GM15510 (cell line): ENCODE measurements around the gene ZNF74.

Experiments used
- POLR2A ChIP-seq: IDR thresholded peaks from 3 replicates; pipeline ENCODE4 v1.6.1; 2011; ENCODE audit warnings: borderline replicate concordance; ENCODE audit not compliant: insufficient read length; ENCODE audit errors: extremely low read depth

Gene ZNF74

DNA sequence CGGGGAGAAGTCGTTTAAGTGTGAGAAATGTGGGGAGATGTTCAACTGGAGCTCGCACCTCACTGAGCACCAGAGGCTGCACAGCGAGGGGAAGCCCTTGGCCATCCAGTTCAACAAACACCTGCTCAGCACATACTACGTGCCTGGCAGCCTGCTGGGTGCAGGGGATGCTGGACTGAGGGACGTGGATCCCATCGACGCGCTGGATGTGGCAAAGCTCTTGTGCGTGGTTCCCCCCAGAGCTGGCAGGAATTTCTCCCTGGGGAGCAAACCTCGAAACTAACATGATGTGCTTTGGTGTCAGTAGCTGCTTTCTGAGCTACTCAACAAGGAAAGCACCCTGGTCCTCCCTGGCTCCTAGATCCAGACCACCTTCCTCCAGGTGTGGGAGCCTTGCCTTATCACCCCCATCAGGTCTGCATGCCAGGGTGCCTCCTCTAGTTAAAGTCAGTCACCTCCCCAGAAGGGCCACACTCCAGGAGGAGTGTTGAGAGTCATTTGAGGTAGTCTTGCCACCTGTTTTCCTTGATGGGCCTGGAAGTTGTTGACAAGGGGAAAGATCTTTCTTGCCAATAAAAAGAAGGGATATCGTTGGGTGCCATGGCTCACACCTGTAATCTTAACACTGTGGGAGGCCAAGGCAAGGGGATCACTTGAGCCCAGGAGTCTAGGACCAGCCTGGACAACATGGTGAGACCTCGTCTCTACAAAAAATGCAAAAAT, 12.9 kb downstream of the ZNF74 start:
- no peak for TF ChIP-seq POLR2A

DNA sequence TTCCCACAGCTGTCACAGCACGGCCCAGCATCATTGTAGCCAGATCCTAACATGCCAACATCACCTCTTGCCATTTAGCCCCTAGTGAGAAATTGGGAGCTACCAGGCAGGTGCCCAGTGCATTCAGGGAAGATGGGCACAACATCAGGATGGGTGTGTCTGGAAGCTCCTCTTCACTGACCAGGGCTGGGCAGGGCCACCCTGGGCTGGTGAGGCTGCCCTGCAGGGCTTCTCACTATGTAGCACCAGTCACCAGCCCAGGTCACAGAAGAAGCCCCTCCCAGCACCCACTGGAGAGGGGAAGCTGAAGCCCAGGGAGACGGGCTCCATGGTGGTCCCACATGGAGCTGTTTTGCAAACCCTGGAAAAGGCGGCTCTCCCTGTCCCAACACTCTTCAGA, 13.9 kb downstream of the ZNF74 start:
- TF ChIP-seq POLR2A: no peak

DNA sequence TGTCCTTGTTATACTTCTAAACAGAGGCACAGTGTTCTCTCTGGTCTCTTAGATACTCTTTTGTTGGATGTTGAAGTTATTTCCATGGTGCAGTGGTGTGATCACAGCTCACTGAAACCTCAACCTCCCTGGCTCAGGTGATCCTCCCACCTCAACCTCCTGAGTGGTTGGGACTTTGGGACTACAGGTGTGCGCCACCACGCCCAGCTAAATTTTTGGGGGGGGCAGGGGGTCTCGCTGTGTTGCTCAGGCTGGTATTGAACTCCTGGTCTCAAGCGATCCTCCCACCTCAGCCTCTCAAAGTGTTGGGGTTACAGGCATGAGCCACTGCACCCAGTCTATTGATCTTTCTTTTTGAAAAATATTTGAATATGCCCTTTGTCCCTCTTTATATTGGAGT, 14.9 kb downstream of the ZNF74 start:
- TF ChIP-seq POLR2A: no peak

DNA sequence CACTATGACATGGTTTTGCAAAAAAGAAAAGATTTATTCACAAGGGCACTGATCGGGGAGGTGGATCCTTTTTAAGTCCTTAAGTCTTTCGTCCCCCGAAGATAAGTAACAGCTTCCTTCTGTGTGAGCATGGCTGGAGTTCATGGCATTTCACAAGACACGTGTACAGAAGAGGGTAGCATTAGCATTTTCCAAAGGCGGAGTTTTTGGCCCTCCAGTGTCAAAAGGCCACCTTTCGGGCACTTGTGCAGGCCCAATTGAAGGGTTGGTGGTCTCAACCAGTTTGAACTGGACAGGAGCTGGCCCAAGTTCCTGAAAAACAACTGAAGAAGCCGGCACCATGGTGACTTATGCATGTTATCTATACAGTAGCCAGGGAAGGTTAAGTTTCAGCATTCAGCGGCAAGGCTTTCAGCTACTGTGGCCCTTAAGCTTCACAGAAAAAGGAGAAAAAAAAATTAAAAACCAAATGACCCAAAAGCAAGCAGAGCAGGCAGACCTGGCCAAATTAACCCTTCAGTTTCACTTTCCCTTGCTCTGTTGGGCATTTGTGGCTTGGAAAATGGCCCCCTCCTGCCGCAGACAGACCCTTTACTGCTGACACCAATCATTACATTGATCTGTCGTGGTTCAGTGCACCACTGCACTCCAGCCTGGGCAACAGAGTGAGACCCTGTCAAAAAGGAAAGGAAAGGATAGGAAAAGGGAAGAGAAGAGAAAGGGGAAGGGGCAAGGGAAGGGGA, 18.7 kb downstream of the ZNF74 start:
- TF ChIP-seq POLR2A: no peak

DNA sequence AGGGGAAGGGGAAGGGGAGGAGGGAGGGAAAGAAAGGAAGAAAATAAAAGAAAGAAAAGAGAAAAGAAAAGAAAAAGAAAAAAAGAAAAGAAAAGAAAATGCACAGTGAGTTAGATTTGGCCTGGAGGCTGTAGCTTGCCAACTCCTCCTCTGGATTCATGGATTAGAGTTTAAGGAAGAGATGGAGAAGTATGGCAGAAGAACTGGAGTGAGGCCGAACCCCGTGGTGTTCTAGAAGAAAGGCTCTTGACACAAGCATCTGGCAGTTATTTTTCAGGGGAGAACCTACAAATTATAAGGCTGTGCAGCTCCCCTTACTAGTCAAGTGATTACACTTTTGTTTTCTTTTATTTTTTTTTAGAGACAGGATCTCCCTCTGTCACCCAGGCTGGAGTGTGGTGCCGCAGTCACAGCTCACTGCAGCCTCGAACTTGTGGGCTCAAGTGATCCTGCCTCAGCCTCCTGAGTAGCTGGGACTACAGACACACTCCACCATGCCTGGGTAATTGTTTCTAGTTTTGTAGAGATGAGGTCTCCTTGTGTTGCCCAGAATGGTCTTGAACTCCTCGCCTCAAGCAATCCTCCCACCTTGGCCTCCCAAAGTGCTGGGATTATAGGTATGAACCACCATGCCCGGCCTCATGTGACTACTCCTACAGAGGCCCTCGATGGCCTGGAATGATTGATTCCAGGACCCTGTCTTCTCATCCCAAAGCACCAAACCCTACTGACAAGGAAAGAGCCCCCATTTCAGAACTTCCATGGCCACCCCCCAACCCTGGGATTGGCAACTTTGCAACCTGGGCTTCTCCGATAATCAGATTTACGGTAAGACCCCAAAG, 19.5 kb downstream of the ZNF74 start:
- no peak for TF ChIP-seq POLR2A

DNA sequence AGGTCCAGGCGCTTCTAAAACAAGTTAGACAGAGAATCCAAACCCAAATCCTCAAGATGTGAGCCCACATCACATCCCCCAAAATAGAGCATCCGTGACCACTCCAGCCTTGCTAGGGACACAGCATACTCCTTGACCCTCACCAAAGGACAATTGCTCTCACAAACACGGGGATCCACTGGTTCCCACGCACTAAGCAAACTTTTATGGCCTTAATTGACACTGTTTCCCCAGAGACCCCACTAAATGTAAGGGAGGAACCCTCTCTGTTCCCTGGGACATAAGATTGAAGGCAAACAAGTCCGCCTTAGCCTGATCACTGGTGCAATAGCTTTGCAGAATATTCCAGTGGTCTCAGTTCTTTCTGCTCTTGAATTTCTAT, 20.1 kb downstream of the ZNF74 start:
- no peak for TF ChIP-seq POLR2A

DNA sequence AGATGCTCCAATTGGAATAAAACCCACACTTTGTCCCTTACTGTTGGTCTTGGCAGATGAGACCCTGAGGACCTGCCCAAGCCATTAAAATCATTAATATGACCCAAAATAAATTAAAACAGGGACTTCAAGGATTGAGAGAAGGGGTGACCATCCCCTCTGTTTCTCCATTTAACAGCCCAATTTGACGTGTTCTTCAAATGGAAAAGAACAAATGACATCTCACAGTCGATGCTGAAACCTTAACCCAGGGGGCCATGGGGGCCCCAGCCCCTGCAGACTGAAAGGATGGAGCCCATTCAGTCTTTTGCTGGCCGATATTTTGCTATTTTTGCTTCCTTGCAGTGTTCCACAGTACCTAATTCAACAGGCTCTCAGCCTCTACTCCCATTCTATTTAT, 20.5 kb downstream of the ZNF74 start:
- TF ChIP-seq POLR2A: no peak

DNA sequence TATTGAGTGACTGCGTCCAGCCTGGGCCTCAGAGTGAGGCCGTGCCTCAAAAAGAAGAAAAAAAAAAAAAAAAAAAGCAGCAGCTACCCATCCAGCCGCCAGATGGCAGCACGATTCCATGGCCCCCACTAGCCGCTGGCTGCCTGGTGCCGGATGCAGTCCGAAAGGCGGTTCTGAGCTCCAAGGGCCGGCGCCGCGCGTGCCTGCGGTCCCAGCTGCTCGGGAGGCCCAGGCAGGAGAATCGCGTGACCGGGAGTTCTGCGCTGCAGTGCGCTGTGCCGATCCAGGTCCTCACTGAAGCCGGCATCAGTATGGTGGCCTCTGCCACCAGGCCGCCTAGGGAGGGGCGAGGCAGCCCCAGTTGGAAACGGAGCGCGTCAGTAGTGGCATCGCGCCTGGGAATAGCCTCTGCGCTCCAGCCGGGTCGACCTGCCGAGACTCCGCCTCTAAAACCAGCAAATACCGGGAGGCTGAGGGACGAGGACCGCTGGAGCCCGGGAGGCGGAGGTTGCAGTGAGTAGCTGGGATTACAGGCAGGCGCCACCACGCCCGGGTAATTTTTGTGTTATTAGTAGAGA, 24.3 kb downstream of the ZNF74 start:
- no peak for TF ChIP-seq POLR2A

DNA sequence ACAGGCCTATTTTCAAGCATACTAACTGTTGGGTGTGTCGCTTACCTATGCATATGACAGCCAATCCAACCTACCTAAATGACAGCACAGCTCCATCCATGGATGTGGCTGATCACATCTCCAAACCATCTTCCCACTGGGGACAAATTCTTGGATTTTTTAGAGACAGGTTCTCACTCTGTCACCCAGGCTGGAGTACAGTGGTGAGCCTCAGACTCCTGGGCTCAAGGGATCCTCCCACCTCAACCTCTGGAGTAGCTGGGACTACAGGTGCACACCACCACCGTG, 25.7 kb downstream of the ZNF74 start:
- no peak for TF ChIP-seq POLR2A

DNA sequence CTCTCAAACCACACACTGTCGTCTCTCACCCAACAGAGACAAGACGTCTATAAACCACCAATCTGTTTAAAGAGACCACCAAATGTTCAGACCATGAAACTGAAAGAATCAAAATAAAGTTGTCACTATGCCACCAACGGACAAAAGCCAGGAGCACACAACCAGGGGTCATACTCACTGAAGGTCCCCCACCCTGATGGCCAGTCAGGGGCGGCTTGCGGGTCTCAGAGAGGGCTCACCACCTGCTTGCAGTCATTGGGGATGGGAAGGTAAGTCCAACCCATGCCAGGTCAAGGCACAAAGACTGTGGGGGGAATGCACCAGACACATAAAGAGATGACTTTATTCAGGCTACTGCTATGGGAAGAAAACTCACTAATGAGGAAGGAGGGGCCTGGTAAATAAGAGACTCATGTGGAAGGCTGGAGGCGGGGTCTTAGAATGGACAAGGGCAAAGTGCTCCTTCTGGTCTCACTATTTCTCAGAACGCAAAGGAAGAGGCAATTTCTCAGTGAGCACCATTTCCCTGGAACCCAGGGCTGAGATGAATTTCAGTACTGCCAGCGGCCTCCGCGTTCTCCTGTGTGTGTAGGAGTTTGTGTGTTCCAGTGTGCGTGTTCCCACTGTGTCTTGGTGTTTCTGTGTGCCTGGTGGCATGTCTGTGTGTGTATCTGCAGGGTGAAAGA, 26.3 kb downstream of the ZNF74 start:
- TF ChIP-seq POLR2A: no peak

DNA sequence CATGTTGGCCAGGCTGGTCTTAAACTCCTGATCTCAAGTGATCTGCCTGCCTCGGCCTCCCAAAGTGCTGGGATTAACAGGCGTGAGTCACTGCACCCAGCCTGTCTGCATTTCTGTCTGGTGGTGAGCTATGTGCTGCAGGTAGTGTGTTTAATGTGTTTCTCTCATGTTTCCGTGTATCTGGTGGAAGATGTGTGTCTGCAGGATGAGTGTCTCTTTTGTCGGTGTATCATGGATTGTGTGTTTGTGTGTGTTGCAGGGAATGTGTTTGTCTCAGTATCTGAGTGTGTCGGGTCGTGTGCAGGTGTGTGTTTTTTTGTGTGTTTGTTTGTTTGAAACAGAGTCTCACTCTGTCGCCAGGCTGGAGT, 27.5 kb downstream of the ZNF74 start:
- no peak for TF ChIP-seq POLR2A

DNA sequence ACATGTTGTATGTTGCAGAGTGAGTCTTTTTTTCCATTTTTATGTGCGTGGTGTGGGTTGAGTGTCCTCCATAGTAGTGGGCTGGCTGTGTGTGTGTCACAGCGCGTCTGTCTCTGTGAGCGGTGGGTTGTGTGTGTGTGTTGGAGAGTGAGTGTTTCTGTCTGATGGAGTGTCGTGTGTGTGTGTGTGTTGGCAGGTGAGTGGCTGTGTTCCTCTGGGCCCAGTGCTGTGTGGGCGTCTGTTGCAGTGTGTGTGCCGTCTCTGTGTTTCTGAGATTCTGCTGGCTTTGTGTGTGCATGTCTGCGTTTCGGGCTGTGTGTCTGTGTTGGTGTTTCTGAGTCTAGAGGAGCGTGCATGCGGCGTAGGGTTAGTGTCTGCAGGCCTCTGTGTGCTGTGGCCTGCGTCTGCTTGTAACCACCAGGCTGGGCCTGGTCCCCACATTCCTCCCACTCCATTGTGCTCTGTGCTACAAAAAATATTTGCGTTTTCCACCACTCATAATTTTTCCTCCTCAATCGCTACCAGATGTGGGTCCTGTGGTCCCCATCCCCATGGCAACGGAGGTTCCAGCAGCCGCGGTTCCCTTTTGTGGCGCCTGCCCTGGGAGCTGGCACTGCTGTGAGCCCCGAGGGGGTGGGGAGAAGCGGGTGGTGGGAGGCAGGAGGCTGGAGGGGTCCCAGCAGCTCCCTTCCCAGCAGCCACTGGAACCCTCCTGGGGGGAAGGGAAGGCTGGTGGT, 28.5 kb downstream of the ZNF74 start:
- no peak for TF ChIP-seq POLR2A

DNA sequence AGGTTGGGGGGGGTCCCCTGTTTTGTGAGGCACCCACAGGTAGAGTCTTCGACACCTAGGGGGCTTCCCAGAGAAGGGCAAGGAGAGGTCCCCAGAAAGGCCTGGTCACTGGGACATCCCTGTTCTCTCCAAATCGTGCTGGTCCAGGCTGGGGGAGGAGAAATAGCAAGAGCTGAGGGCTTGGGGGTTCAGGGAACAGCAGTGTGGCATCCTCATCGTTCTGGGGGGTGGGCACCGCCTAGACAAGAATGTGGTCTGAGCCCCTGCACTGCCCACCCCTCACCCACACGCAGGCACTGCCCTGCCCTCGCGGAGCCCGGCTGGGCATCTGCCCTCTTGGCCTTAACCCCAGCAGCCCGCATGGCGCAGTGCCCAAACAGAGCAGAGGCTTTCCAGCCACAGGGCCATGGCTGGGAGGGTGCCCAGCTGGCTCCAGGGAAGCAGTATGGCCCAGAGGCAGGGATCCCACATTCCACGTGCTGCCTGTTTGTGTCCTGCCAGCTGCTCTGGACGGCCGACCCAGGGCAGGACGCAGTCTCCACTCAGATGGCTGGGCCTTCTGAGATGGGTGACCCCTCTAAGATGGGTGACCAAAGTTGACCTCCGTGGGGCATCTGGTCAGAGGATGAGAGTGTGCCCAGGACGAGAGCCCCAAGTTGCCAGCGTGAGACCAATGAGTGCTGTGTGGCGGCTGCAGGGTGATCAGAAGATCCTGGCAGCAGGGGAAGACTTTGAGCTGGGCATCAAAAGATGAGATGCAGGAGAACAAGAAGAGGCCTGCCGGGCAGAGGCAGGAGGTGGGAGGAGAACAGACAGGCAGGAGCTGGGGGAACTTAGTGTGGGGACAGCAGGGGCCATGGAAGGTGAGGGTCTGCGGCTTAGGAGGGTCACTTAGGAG, 29.3 kb downstream of the ZNF74 start:
- TF ChIP-seq POLR2A: no peak

DNA sequence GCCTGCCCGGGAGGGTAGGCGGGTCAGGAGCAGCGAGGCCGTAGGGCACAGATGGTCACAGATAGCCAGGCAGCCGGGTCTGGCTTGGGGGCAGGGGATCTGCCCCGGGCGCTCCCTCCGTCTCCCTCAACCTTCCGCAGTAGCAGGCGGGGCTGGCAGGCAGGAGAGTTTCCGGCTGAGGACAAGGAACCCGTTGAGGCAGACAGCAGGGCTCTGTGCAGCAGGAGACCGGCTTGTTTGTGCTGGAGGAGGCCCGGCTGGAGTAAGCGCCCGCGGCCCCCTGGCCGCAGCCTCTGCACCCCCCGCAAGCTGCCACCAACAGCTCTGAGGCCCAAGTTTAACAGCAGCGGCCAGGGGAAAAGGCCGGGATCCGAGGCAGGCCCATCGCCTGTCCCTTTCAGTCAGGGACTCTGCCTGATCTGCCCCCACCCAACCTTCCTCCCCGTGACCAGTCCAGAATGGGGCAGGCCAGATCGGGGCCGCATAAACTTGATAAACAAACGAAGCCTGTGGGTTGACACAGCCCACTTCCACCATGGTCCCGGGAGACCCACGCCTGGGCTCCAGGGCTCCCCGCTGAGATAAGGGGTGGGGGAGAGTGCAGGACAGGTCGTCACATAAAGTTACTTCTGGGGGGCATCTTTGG, 30.1 kb downstream of the ZNF74 start:
- no peak for TF ChIP-seq POLR2A

DNA sequence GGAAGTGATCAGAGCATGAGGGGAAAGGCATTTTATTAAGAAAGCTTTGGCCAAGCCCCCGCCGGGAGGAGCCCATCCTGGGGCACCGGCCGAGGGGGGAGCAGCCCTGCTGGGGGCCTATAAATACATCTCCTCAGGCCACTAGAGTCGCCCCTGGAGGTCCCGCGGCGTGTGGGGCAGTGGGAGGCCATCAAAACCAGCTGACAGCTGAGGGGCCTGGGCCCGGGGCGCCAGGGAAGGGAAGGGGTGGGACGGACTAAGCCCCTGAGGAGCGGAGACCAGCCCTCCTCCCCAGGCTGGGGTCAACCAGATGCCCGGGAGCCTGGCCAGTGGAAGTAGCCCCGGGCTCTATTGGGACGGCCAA, 30.6 kb downstream of the ZNF74 start:
- no peak for TF ChIP-seq POLR2A
